SK-N-SH (cell line): ENCODE results near the gene METTL13. TPM values are rescaled to one million over a fixed set of nuclear protein-coding genes. Genes with fewer than 3 reads are reported as not detected.

Experiments
- CTCF ChIA-PET: fragments of 300-600, 350-600 bp; formaldehyde crosslinking; extraction: SDS; loops from one replicate; lab custom pipeline; 2021; lab: Yijun Ruan, JAX
- POLR2A ChIA-PET: fragments of 350-600 bp; sonication (Branson Sonifier 250); formaldehyde crosslinking; extraction: SDS; loops from one replicate; lab custom pipeline; 2020; ENCODE audit warnings: antibody characterized with exemption, inconsistent platforms; lab: Yijun Ruan, JAX
- DNase-seq: peaks from one replicate; pipeline ENCODE4 v3.0.0; 2012
- H2AFZ ChIP-seq: fragments of 200-600 bp; sonication (generic); 2 replicates; pipeline ENCODE4 v1.8.1; 2016; ENCODE audit warnings: antibody characterized with exemption, mild to moderate bottlenecking, low read depth
- H3F3A ChIP-seq: fragments of 200-600 bp; sonication (generic); replicated peaks from 2 replicates; pipeline ENCODE3; 2016; ENCODE audit warnings: antibody characterized with exemption, mild to moderate bottlenecking; ENCODE audit not compliant: insufficient read depth
- H3K27ac ChIP-seq, 2 experiments: fragments of 200-500 bp in 1 of 2; fragments of 200-600 bp in 1 of 2; sonication (Bioruptor generic) in 1 of 2; sonication (generic), shearing (Covaris generic) in 1 of 2; 2 replicates each; pipeline versions ENCODE4 v1.5.1 to v1.6.1; 2014 to 2016; ENCODE audit warnings: low read depth in 2 of 2, inconsistent platforms in 1 of 2, low read length in 1 of 2, mild to moderate bottlenecking in 1 of 2, mixed read lengths in 1 of 2
- H3K27me3 ChIP-seq: fragments of 200-600 bp; sonication (generic), shearing (Covaris generic); 2 replicates; pipeline ENCODE4 v1.6.1; 2016; ENCODE audit warnings: mixed run types; ENCODE audit not compliant: insufficient read depth
- H3K36me3 ChIP-seq, 2 experiments: fragments of 200-500 bp in 1 of 2; fragments of 200-600 bp in 1 of 2; sonication (Bioruptor generic) in 1 of 2; sonication (generic) in 1 of 2; replicated peaks in 1 of 2; 2 replicates each; pipeline versions ENCODE3 to v1.5.1; 2014 to 2016; ENCODE audit warnings: low read length in 1 of 2, mild to moderate bottlenecking in 1 of 2; ENCODE audit not compliant: insufficient read depth in 2 of 2, control insufficient read depth in 1 of 2
- H3K4me1 ChIP-seq, 2 experiments: fragments of 200-500 bp in 1 of 2; fragments of 200-600 bp in 1 of 2; sonication (Bioruptor generic) in 1 of 2; sonication (generic), shearing (Covaris generic) in 1 of 2; 2 replicates each; pipeline versions ENCODE4 v1.5.1 to v1.6.1; 2014 to 2016; ENCODE audit warnings: low read depth in 1 of 2, low read length in 1 of 2, mixed run types in 1 of 2; ENCODE audit not compliant: insufficient read depth in 2 of 2, control insufficient read depth in 1 of 2
- H3K4me2 ChIP-seq: fragments of 200-600 bp; sonication (generic), shearing (Covaris generic); 2 replicates; pipeline ENCODE4 v1.6.1; 2017; ENCODE audit warnings: mixed run types
- H3K4me3 ChIP-seq, 2 experiments: fragments of 200-500 bp in 1 of 2; fragments of 200-600 bp in 1 of 2; sonication (Bioruptor generic) in 1 of 2; sonication (generic), shearing (Covaris generic) in 1 of 2; 2 replicates each; pipeline versions ENCODE4 v1.5.1 to v1.8.1; 2014 to 2016; ENCODE audit warnings: low read depth in 2 of 2, inconsistent platforms in 1 of 2, low read length in 1 of 2, mild to moderate bottlenecking in 1 of 2, mixed read lengths in 1 of 2, moderate library complexity in 1 of 2
- H3K79me2 ChIP-seq: fragments of 200-600 bp; sonication (generic); 2 replicates; pipeline ENCODE4 v1.8.1; 2017; ENCODE audit warnings: mild to moderate bottlenecking; ENCODE audit not compliant: insufficient read depth
- H3K9ac ChIP-seq: fragments of 200-600 bp; sonication (generic); 2 replicates; pipeline ENCODE4 v1.6.1; 2017; ENCODE audit warnings: mixed run types
- H3K9me2 ChIP-seq: fragments of 200-600 bp; sonication (generic); 2 replicates; pipeline ENCODE4 v1.6.1; 2017; ENCODE audit warnings: mixed run types
- H3K9me3 ChIP-seq: fragments of 200-600 bp; sonication (generic); 2 replicates; pipeline ENCODE4 v1.6.1; 2017; ENCODE audit warnings: mixed run types, mild to moderate bottlenecking, moderate library complexity
- H4K20me1 ChIP-seq: fragments of 200-600 bp; sonication (generic); 2 replicates; pipeline ENCODE4 v1.6.1; 2017; ENCODE audit warnings: mild to moderate bottlenecking, mixed run types; ENCODE audit not compliant: insufficient read depth
- CTCF ChIP-seq: fragments of 200-600 bp; sonication (generic); IDR thresholded peaks from 2 replicates; pipeline ENCODE4 v1.6.1; 2017; ENCODE audit warnings: antibody characterized with exemption, mild to moderate bottlenecking, moderate library complexity
- EZH2phosphoT487 ChIP-seq: fragments of 200-600 bp; sonication (generic); IDR thresholded peaks from 2 replicates; pipeline ENCODE4 v1.6.1; 2017; ENCODE audit warnings: low read depth, mixed run types, mild to moderate bottlenecking, antibody characterized with exemption, moderate library complexity, borderline replicate concordance
- FOSL2 ChIP-seq: IDR thresholded peaks from 2 replicates; pipeline ENCODE4 v1.4.0; 2012; ENCODE audit warnings: low read depth, mild to moderate bottlenecking, moderate library complexity, borderline replicate concordance
- JUND ChIP-seq: IDR thresholded peaks from 2 replicates; pipeline ENCODE4 v1.4.0; 2012
- MXI1 ChIP-seq: IDR thresholded peaks from 2 replicates; pipeline ENCODE4 v1.6.1; 2012; ENCODE audit warnings: mild to moderate bottlenecking, low read depth, low read length, improper control_type of control experiment
- NRF1 ChIP-seq: IDR thresholded peaks from 2 replicates; pipeline ENCODE4 v1.6.1; 2012; ENCODE audit warnings: low read depth, mild to moderate bottlenecking, low read length
- RAD21 ChIP-seq: IDR thresholded peaks from 2 replicates; pipeline ENCODE4 v1.6.1; 2012; ENCODE audit warnings: mild to moderate bottlenecking, low read length
- RCOR1 ChIP-seq: fragments of 150-350 bp; IDR thresholded peaks from 2 replicates; pipeline ENCODE4 v1.6.1; 2017; ENCODE audit warnings: antibody characterized with exemption, low read length
- RFX5 ChIP-seq: IDR thresholded peaks from 2 replicates; pipeline ENCODE4 v1.6.1; 2012; ENCODE audit warnings: mild to moderate bottlenecking, improper control_type of control experiment, low read length
- RXRA ChIP-seq: IDR thresholded peaks from 2 replicates; pipeline ENCODE4 v1.4.0; 2012; ENCODE audit warnings: low read depth, mild to moderate bottlenecking, borderline replicate concordance
- SIN3A ChIP-seq: IDR thresholded peaks from 2 replicates; pipeline ENCODE4 v1.6.1; 2012; ENCODE audit warnings: low read depth, mild to moderate bottlenecking, low read length, moderate library complexity, borderline replicate concordance
- SMC3 ChIP-seq: IDR thresholded peaks from 2 replicates; pipeline ENCODE4 v1.6.1; 2012; ENCODE audit warnings: low read depth, low read length, improper control_type of control experiment
- TCF12 ChIP-seq: IDR thresholded peaks from 2 replicates; pipeline ENCODE4 v1.4.0; 2012
- USF1 ChIP-seq: IDR thresholded peaks from 2 replicates; pipeline ENCODE4 v1.4.0; 2012; ENCODE audit warnings: low read depth, borderline replicate concordance
- USF2 ChIP-seq: fragments of 150-350 bp; IDR thresholded peaks from 2 replicates; pipeline ENCODE4 v1.6.1; 2017; ENCODE audit warnings: antibody characterized with exemption, low read length, low read depth, borderline replicate concordance
- YY1 ChIP-seq: IDR thresholded peaks from 2 replicates; pipeline ENCODE4 v1.4.0; 2012; ENCODE audit warnings: low read depth, mild to moderate bottlenecking
- ZBTB33 ChIP-seq: IDR thresholded peaks from 2 replicates; pipeline ENCODE4 v1.4.0; 2012; ENCODE audit warnings: low read depth, borderline replicate concordance
- WGBS: methylation state at CpG from one replicate; pipeline ENCODE4 v1.1.6; 2017; ENCODE audit warnings: low lambda C conversion rate; 5-methylcytosine and 5-hydroxymethylcytosine counted together
- polyA plus RNA-seq, 3 experiments: library from polyadenylated mRNA; depleted of rRNA; stranded (reverse); fragments of >200 nt; gene quantifications; 2 replicates each; pipeline ENCODE4 v1.2.3, GENCODE V29; 2012

Gene METTL13
- polyA plus RNA-seq, 1 of the 3 experiments (the other 2 are of a cell fraction) = 32.7 TPM

- H3K4me3 ChIP-seq = no peak overlapping the region
- H3K9me3 ChIP-seq = no peaks in the 10 kb centered on the region
- TF ChIP-seq YY1 = no peak
- TF ChIP-seq RAD21 = no peak
- TF ChIP-seq SMC3 = no peak
- no peak for TF ChIP-seq NRF1
- no peak for TF ChIP-seq CTCF
- TF ChIP-seq EZH2phosphoT487 = no peak
- no peak for TF ChIP-seq ZBTB33
- TF ChIP-seq RCOR1 = no peak
- no peak for TF ChIP-seq SIN3A
- no peak for TF ChIP-seq MXI1
- no peak for TF ChIP-seq RFX5
- TF ChIP-seq FOSL2 = no peak
- TF ChIP-seq JUND = no peak
- no peak for TF ChIP-seq RXRA
- no peak overlapping the region for H3K4me2 ChIP-seq
- no peak overlapping the region for H3K9ac ChIP-seq
- WGBS = 55% methylated on average over 6 of the region's 6 CpGs
- no peaks in the 10 kb centered on the region for H3K4me1 ChIP-seq
- H3K79me2 ChIP-seq = no peaks in the 10 kb centered on the region
- H3K36me3 ChIP-seq = no peaks in the 10 kb centered on the region
- H4K20me1 ChIP-seq = no peaks in the 10 kb centered on the region
- H3K27me3 ChIP-seq = no peaks in the 10 kb centered on the region; the same call in 1 of the 2 replicates
- POLR2A ChIA-PET = no interaction called here
- H3K27ac ChIP-seq = no peak overlapping the region
- H2AFZ ChIP-seq = no peak overlapping the region
- CTCF ChIA-PET = interaction anchor here (1.3 kb wide), 1 partner anchor 222 kb away, joined by 3 read pairs; no protein-coding TSS in a partner anchor
- H3K9me2 ChIP-seq = no peaks in the 10 kb centered on the region
- DNase-seq = no peak
- H3F3A ChIP-seq = no peaks in the 10 kb centered on the region
These were observed 17.7 kb upstream of the METTL13 start for GRCh38 chr1:171763764-171764163.

- no peak overlapping the region for H2AFZ ChIP-seq
- H3K9me3 ChIP-seq = no peaks in the 10 kb centered on the region
- H3K4me3 ChIP-seq = no peak overlapping the region
- H3K9me2 ChIP-seq = no peaks in the 10 kb centered on the region
- H3K4me1 ChIP-seq = no peaks in the 10 kb centered on the region
- no peaks in the 10 kb centered on the region for H3F3A ChIP-seq
- CTCF ChIA-PET = no interaction called here
- POLR2A ChIA-PET = no interaction called here
- no peak overlapping the region for H3K27ac ChIP-seq
- no peak overlapping the region for H3K4me2 ChIP-seq
- H3K27me3 ChIP-seq = no peaks in the 10 kb centered on the region; the same call in 1 of the 2 replicates
- H3K79me2 ChIP-seq = no peaks in the 10 kb centered on the region
- 86% methylated on average over 3 of the region's 3 CpGs for WGBS
- no peak overlapping the region for H3K9ac ChIP-seq
- H4K20me1 ChIP-seq = no peaks in the 10 kb centered on the region
- DNase-seq = no peak
- H3K36me3 ChIP-seq = no peaks in the 10 kb centered on the region
- TF ChIP-seq JUND (no peak), CTCF (no peak), USF2 (no peak), USF1 (no peak), TCF12 (no peak)
These were observed 12.3 kb upstream of the METTL13 start for GRCh38 chr1:171769171-171769570.
